SK-N-SH treated with all-trans-retinoic acid at 6 μM for 48 hours (cell line): ENCODE data around the gene LTO1.
"Not testable (repeated sequence)": the region's sequence is repeated elsewhere in the genome, so short reads cannot be mapped to it uniquely, and the experiment has no call there.

Source experiments
- BACH2 ChIP-seq: fragments of 250-450 bp; sonication (Bioruptor Pico); IDR thresholded peaks from 2 replicates; pipeline ENCODE4 v1.9.0; 2021; ENCODE audit warnings: mild to moderate bottlenecking, borderline replicate concordance
- PATZ1 ChIP-seq: fragments of 250-450 bp; sonication (Bioruptor Pico); IDR thresholded peaks from 2 replicates; pipeline ENCODE4 v1.8.0; 2020; ENCODE audit warnings: mild to moderate bottlenecking, moderate library complexity, borderline replicate concordance
- TCF4 ChIP-seq: fragments of 250-450 bp; sonication (Bioruptor Pico); IDR thresholded peaks from 2 replicates; pipeline ENCODE4 v1.8.0; 2021; ENCODE audit warnings: mild to moderate bottlenecking, moderate library complexity, borderline replicate concordance
- ZFP30 ChIP-seq: fragments of 450-650 bp; formaldehyde crosslinking; IDR thresholded peaks from 2 replicates; pipeline ENCODE4 v1.5.0; 2022; ENCODE audit warnings: mild to moderate bottlenecking, moderate library complexity
- ZNF8 ChIP-seq: fragments of 450-650 bp; formaldehyde crosslinking; IDR thresholded peaks from 2 replicates; pipeline ENCODE4 v1.5.0; 2020; ENCODE audit warnings: mild to moderate bottlenecking, moderate library complexity

- not testable (repeated sequence) for TF ChIP-seq BACH2; TCF4 (CRISPR knock-in tag); ZFP30 (CRISPR knock-in tag); PATZ1 (CRISPR knock-in tag); ZNF8 (CRISPR knock-in tag)
Measured at GRCh38 chr11:69695995-69696394, 20.8 kb upstream of the LTO1 start.
